HCT116 (cell line): ENCODE data around the gene PDE4D. TPM values are rescaled to one million over a fixed set of nuclear protein-coding genes. Genes with fewer than 3 reads are reported as not detected.

Experiments
- ATAC-seq: fragments of 200-7000 bp; cut with Tn5 transposase; 2 replicates; pipeline ENCODE4 v1.9.1; 2020; ENCODE audit warnings: mild to moderate bottlenecking, moderate library complexity
- BruUV-seq: library from RNA; stranded (reverse); fragments of 400-500 nt; replicated peaks from 2 replicates; lab custom pipeline; 2021; lab: Mats Ljungman, UMichigan
- CTCF ChIA-PET: fragments of 300-600 bp; sonication (Branson Sonifier 250); formaldehyde crosslinking; loops from one replicate; lab custom pipeline; 2021; ENCODE audit warnings: antibody characterized with exemption; lab: Charles Lee
- POLR2A ChIA-PET: fragments of 300-600, 350-600 bp; sonication (Branson Sonifier 250); formaldehyde crosslinking; loops from one replicate; lab custom pipeline; 2021; ENCODE audit warnings: antibody characterized with exemption; lab: Charles Lee
- RAD21 ChIA-PET, 2 experiments: fragments of 300-600 bp; sonication (Branson Sonifier 250); formaldehyde crosslinking; loops; one replicate each; lab custom pipeline; 2023; ENCODE audit warnings: low total read pairs in 2 of 2; ENCODE audit not compliant: uncharacterized antibody in 2 of 2, unreplicated experiment in 2 of 2, low non-redundant PET in 1 of 2; lab: Charles Lee
- DNase-seq: peaks from one replicate; pipeline ENCODE4 v3.0.0-alpha.2; 2010; ENCODE audit warnings: low read depth, low spot score
- H2AFZ ChIP-seq: fragments of 200-600 bp; shearing (Covaris generic), sonication (generic); 2 replicates; pipeline ENCODE4 v1.6.1; 2017; ENCODE audit warnings: low read depth, mixed run types, mixed read lengths, antibody characterized with exemption, low read length; ENCODE audit not compliant: poor library complexity, severe bottlenecking
- H3K27ac ChIP-seq: 2 replicates; pipeline ENCODE4 v1.5.1; 2012; ENCODE audit warnings: low read depth, low read length
- H3K27me3 ChIP-seq: fragments of 200-600 bp; sonication (generic); 2 replicates; pipeline ENCODE4 v1.6.1; 2016; ENCODE audit warnings: mixed run types, low read length, mixed read lengths; ENCODE audit not compliant: insufficient read depth
- H3K36me3 ChIP-seq, 2 experiments: fragments of 200-500 bp in 1 of 2; fragments of 200-600 bp in 1 of 2; sonication (Bioruptor generic) in 1 of 2; sonication (generic) in 1 of 2; 2 replicates each; pipeline versions ENCODE4 v1.5.1 to v1.6.1; 2014 to 2016; ENCODE audit warnings: low read length in 2 of 2, inconsistent platforms in 1 of 2, mixed read lengths in 1 of 2, mixed run types in 1 of 2; ENCODE audit not compliant: insufficient read depth in 2 of 2, control insufficient read depth in 1 of 2
- H3K4me1 ChIP-seq, 2 experiments: fragments of 200-600 bp in 1 of 2; sonication (generic) in 1 of 2; 2 replicates each; pipeline versions ENCODE4 v1.5.1 to v1.6.1; 2012 to 2017; ENCODE audit warnings: low read length in 2 of 2, inconsistent platforms in 1 of 2, mild to moderate bottlenecking in 1 of 2, mixed read lengths in 1 of 2, mixed run types in 1 of 2, moderate library complexity in 1 of 2; ENCODE audit not compliant: insufficient read depth in 2 of 2, control insufficient read depth in 1 of 2
- H3K4me2 ChIP-seq: fragments of 200-600 bp; sonication (generic); 2 replicates; pipeline ENCODE4 v1.6.1; 2017; ENCODE audit warnings: mixed run types, low read length, mixed read lengths
- H3K4me3 ChIP-seq, 2 experiments: fragments of 200-600 bp in 1 of 2; sonication (generic) in 1 of 2; replicated peaks in 1 of 2; 2 replicates each; pipeline ENCODE4 v1.5.1; 2011 to 2016; ENCODE audit warnings: low read length in 2 of 2, control low read depth in 1 of 2, low read depth in 1 of 2, mild to moderate bottlenecking in 1 of 2, mixed read lengths in 1 of 2, mixed run types in 1 of 2
- H3K79me2 ChIP-seq: fragments of 200-600 bp; sonication (generic); 2 replicates; pipeline ENCODE4 v1.6.1; 2017; ENCODE audit warnings: mild to moderate bottlenecking, mixed run types, low read length, moderate library complexity, mixed read lengths; ENCODE audit not compliant: insufficient read depth
- H3K9ac ChIP-seq: fragments of 200-600 bp; sonication (generic); 2 replicates; pipeline ENCODE4 v1.6.1; 2016; ENCODE audit warnings: low read length, mixed read lengths
- H3K9me2 ChIP-seq: fragments of 200-600 bp; sonication (generic), shearing (Covaris generic); 2 replicates; pipeline ENCODE4 v1.6.1; 2017; ENCODE audit warnings: mixed run types, mild to moderate bottlenecking, moderate library complexity; ENCODE audit not compliant: insufficient read depth
- H3K9me3 ChIP-seq, 2 experiments: fragments of 200-500 bp in 1 of 2; fragments of 200-600 bp in 1 of 2; sonication (Bioruptor generic) in 1 of 2; sonication (generic) in 1 of 2; 2 replicates each; pipeline ENCODE4 v1.6.1; 2014 to 2017; ENCODE audit warnings: low read length in 2 of 2, mixed read lengths in 2 of 2, inconsistent platforms in 1 of 2, low read depth in 1 of 2, mild to moderate bottlenecking in 1 of 2, mixed run types in 1 of 2, moderate library complexity in 1 of 2; ENCODE audit not compliant: control insufficient read depth in 1 of 2, insufficient read depth in 1 of 2
- H4K20me1 ChIP-seq: fragments of 200-600 bp; sonication (generic), shearing (Covaris generic); 2 replicates; pipeline ENCODE4 v1.6.1; 2017; ENCODE audit warnings: mixed run types, mild to moderate bottlenecking, moderate library complexity; ENCODE audit not compliant: insufficient read depth
- CBX3 ChIP-seq: IDR thresholded peaks from 2 replicates; pipeline ENCODE4 v1.6.1; 2012; ENCODE audit warnings: low read depth
- ELF1 ChIP-seq: IDR thresholded peaks from 2 replicates; pipeline ENCODE4 v1.6.1; 2012; ENCODE audit warnings: low read depth, borderline replicate concordance
- EZH2 ChIP-seq: fragments of 200-600 bp; sonication (generic); IDR thresholded peaks from 2 replicates; pipeline ENCODE4 v1.6.1; 2017; ENCODE audit warnings: antibody characterized with exemption, mixed run types
- SRF ChIP-seq: IDR thresholded peaks from 2 replicates; pipeline ENCODE4 v1.6.1; 2012; ENCODE audit warnings: low read depth
- ZNF274 ChIP-seq: fragments of 200-500 bp; sonication (Bioruptor generic); IDR thresholded peaks from 2 replicates; pipeline ENCODE4 v1.6.1; 2014; ENCODE audit warnings: mild to moderate bottlenecking, low read depth, low read length, inconsistent platforms
- intact Hi-C: fragments of 100-400 bp; cut with micrococcal nuclease; formaldehyde crosslinking; loops from 2 replicates; pipeline ENCODE4 v1.10.0; 2022
- total RNA-seq: library from RNA; stranded (reverse); gene quantifications from one replicate; pipeline ENCODE4 v1.2.1, GENCODE V29; 2021; ENCODE audit not compliant: unreplicated experiment
- TF ChIP-seq, protein P1 (sequence below), 3 experiments: fragments of 200-600 bp in 1 of 3; sonication (generic) in 1 of 3; IDR thresholded peaks in 2 of 3; conservative IDR thresholded peaks in 1 of 3; 2 replicates each; pipeline ENCODE4 v1.5.1; 2012 to 2017; ENCODE audit warnings: low read depth in 2 of 3, low read length in 2 of 3, antibody characterized with exemption in 1 of 3, borderline replicate concordance in 1 of 3, control low read depth in 1 of 3, mild to moderate bottlenecking in 1 of 3, mixed read lengths in 1 of 3, mixed run types in 1 of 3, moderate library complexity in 1 of 3; ENCODE audit not compliant: insufficient read depth in 1 of 3
- TF ChIP-seq, protein P2 (sequence below): IDR thresholded peaks from 2 replicates; pipeline ENCODE4 v1.6.1; 2012

The PDE4D gene
- total RNA-seq, 1 experiment from 2014 or later, result 1.1 TPM

DNA sequence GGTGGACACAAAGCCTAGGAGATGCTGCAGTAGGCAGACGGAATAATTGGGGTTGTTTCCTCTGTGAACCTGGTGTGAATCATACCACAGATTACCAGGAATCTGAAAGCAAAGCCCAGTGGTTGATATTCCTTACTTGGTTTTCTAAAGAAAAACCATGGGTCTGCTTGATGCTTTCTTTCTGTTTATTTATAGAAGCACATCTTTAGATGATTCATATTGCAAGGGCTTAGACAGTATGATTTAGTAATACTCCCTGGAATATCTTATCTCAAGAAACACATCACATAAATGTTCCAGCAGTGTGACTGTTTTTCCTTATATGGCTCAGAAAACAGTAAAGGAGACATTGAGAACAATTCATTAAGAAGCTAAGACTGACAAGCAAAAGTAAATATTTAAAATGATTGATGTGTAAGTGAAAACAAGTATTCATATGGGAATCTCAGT lies 687.4 kb downstream of the PDE4D start:
- Histone ChIP-seq H2AFZ (no peak overlapping the region), H3K27ac (no peak overlapping the region), H4K20me1 (no peaks in the 10 kb centered on the region), H3K4me2 (no peak overlapping the region), H3K4me1 (no peaks in the 10 kb centered on the region), H3K4me3 (no peak overlapping the region), H3K27me3 (peaks cover 6% of the 10 kb centered on the region), H3K36me3 (no peaks in the 10 kb centered on the region), H3K9ac (no peak overlapping the region), H3K9me3 (no peaks in the 10 kb centered on the region), H3K9me2 (no peaks in the 10 kb centered on the region), H3K79me2 (no peaks in the 10 kb centered on the region)
- POLR2A ChIA-PET, result no interaction called here
- RAD21 ChIA-PET, result no interaction called here
- ATAC-seq (no peak), DNase-seq (no peak)
- CTCF ChIA-PET, result interaction anchor here (0.8 kb wide), 1 partner anchor 15 kb away, joined by 3 read pairs; no protein-coding TSS in a partner anchor
- BruUV-seq, result no TSS peak
- TF ChIP-seq SRF, result no peak
- TF ChIP-seq, protein P1, sequence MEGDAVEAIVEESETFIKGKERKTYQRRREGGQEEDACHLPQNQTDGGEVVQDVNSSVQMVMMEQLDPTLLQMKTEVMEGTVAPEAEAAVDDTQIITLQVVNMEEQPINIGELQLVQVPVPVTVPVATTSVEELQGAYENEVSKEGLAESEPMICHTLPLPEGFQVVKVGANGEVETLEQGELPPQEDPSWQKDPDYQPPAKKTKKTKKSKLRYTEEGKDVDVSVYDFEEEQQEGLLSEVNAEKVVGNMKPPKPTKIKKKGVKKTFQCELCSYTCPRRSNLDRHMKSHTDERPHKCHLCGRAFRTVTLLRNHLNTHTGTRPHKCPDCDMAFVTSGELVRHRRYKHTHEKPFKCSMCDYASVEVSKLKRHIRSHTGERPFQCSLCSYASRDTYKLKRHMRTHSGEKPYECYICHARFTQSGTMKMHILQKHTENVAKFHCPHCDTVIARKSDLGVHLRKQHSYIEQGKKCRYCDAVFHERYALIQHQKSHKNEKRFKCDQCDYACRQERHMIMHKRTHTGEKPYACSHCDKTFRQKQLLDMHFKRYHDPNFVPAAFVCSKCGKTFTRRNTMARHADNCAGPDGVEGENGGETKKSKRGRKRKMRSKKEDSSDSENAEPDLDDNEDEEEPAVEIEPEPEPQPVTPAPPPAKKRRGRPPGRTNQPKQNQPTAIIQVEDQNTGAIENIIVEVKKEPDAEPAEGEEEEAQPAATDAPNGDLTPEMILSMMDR (IDR thresholded peaks at IDR 0.05 in 2 of 3, conservative IDR thresholded peaks at IDR 0.05 in 1 of 3; ENCODE audit: borderline replicate concordance in 1 of 3, insufficient read depth in 1 of 3, low read depth in 2 of 3, low read length in 2 of 3), result no peak
- TF ChIP-seq CBX3, result no peak
- TF ChIP-seq ZNF274, result no peak
- no peak for TF ChIP-seq EZH2
- no peak for TF ChIP-seq ELF1
- TF ChIP-seq, protein P2, sequence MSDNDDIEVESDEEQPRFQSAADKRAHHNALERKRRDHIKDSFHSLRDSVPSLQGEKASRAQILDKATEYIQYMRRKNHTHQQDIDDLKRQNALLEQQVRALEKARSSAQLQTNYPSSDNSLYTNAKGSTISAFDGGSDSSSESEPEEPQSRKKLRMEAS, result no peak
- intact Hi-C loops, result no loop called here
